Frontal cortex (tissue), 4 donors: ENCODE results near the gene RBM6. TPM values are rescaled to one million over a fixed set of nuclear protein-coding genes. Genes with fewer than 3 reads are reported as not detected.
"Not testable (repeated sequence)": the region's sequence is repeated elsewhere in the genome, so short reads cannot be mapped to it uniquely, and the experiment has no call there.

ENCODE experiments used
- DNase-seq, 2 donors: peaks; one replicate each; pipeline ENCODE4 v3.0.0; 2012; ENCODE audit warnings: low spot score in 2 of 2
- FAIRE-seq: peaks from 2 replicates; lab custom pipeline; 2012; peaks lifted over from hg19 to GRCh38; lab: Jason Lieb, UNC
- total RNA-seq: library from RNA; depleted of rRNA; stranded (reverse); fragments of >200 nt; gene quantifications from one replicate; pipeline ENCODE4 v1.2.3, GENCODE V29; 2014
- donor health status: control.
- donor health status: control.
- donor health status: control.

The RBM6 gene
- total RNA-seq, 1 donor from 2014 or later: 79.5 TPM

GRCh38 chr3:49968346-49968745 is 28.4 kb downstream of the RBM6 start:
- FAIRE-seq (no peak), DNase-seq (no peak)

GRCh38 chr3:49972656-49973055 is 32.7 kb downstream of the RBM6 start:
- FAIRE-seq (no peak), DNase-seq (no peak)

DNA sequence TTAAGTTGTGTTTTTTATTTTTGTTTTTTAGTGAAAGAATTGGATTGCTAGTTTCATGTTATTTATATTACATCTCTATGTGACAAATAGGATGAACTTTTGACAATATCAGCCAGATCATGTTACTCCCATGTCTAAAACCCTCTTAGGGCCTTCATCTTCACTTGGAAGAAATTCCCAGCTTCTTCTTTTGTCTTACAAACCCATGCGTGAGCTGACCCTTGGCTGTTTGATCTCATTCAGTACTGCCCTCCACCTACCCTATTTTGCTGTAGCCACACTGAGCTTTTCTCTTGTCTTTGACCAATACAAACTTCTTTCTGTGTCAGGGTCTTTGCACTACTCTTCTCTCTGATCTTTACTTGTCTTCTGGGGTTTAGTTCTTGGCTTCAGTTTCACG is 37.0 kb downstream of the RBM6 start:
- FAIRE-seq: no peak
- no peak for DNase-seq

DNA sequence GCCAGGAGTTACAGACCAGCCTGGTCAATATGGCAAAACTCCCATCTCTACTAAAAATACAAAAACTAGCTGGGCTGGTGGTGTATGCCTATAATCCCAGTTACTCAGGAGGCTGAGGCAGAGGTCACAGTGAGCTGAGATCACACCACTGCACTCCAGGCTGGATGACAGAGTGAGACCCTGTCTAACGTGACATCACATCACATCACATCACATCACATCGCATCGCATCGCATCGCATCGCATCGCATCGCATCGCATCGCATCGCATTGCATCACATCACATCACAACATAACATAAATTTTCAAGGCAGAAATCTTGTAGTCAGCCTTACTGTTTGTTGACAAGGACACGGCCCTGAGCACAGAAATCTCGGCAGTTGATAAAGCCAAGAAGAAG is 44.4 kb downstream of the RBM6 start:
- FAIRE-seq (no peak), DNase-seq (no peak)

GRCh38 chr3:49992326-49992725 is 52.4 kb downstream of the RBM6 start:
- DNase-seq (no peak), FAIRE-seq (no peak)

DNA sequence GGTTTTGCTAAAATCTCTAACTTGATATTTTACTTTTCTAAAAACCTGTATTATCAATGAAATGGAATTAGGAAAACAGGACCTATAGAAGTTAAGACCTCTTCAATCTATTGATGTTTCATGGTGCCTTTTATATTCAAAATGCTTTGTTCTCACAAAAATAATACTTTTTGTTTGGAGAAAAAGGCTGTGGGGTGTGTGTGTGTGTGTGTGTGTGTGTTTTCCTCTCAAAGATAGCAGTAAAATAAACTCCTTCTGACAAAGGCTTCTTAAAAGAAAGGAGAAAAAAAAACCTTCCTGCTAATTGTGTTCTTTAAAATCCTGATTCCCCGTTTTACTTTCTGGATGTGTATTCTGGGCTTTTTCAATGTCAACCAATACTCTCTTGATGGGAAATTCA is 54.5 kb downstream of the RBM6 start:
- DNase-seq: no peak
- no peak for FAIRE-seq

- DNase-seq (no peak), FAIRE-seq (no peak)
Measured at GRCh38 chr3:49996016-49996415, 56.1 kb downstream of the RBM6 start.

DNA sequence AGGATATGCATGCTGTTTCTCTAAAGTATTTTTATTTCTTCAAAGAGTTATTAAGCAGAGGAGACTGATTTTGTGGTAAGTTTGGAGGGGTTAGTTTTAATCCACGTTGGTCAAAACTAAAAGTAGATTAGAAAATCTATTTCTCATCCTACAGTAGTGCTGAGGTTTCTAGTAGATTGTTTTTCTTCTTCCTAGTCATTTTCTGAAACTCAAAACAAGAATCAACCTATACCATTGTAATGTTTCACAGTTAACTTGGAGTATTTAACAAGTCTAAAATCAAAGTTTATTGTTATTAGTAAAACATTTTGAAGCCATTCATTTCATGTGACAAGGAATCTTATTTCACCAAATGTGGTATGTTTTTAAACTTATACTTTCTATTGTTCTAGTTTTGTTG is 57.9 kb downstream of the RBM6 start:
- FAIRE-seq (no peak), DNase-seq (no peak)

DNA sequence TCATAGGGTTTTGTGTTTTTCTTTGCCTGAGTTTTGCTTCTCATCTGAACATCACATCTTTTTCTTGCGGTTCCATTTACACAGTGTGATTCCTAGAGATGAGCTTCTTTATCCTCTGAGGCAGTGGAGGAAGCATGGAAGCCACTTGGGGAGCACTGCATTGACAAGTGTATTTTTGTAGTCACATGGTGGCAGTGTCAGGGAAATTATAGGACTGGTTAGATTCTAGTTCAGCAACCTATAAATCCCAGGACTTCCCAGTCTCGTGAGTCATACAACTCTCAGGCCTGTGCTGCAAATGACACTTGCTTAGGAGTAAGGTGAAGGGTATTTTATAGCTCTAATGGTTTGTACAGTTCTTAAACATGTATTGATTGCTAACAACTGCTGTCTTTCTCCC is 58.4 kb downstream of the RBM6 start:
- no peak for DNase-seq
- FAIRE-seq: no peak

DNA sequence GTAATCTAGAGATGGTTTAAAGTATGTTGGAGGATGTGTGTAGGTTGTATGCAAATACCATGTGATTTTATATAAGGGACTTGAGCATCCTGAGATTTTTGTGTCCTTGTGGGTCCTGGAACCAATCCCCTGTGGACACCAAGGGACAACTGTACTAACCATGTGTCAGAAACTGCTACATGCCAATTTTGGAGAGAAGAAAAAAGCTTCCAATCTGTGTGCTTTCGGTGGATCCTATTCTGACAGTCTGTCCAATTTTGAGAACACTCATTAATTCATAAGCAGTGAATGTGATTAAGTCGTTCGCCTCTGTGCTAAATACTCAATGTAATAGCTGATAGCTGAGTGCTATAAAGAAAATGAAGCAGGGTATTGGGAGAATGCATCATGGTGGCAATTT is 61.6 kb downstream of the RBM6 start:
- FAIRE-seq (no peak), DNase-seq (no peak)

- FAIRE-seq (no peak), DNase-seq (no peak)
Measured at GRCh38 chr3:50003216-50003615, 63.3 kb downstream of the RBM6 start.

GRCh38 chr3:50003824-50004223 is 63.9 kb downstream of the RBM6 start:
- FAIRE-seq (no peak), DNase-seq (no peak)

- DNase-seq (no peak), FAIRE-seq (no peak)
Measured at GRCh38 chr3:50008931-50009330, 69.0 kb downstream of the RBM6 start.

DNA sequence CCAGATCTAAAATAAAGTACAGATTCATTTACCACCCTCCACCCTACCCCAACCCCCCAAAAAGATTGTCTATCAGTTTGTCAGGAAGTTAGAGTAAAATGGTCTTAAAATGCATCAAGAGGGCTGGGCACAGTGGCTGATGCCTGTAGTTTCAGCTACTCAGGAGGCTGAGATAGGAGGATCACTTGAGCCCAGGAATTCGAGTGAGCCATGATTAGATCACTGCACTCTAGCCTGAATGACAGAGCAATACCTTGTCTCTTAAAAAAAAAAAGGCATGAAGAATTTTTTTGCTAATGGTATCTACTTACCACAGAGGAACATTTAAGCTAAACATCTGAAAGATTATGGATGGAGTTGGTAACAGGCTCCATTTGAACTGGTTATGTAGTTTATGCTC is 71.0 kb downstream of the RBM6 start:
- no peak for DNase-seq
- no peak for FAIRE-seq

- FAIRE-seq (no peak), DNase-seq (no peak)
Measured at GRCh38 chr3:50015918-50016317, 76.0 kb downstream of the RBM6 start.

GRCh38 chr3:50028346-50028745 is 88.4 kb downstream of the RBM6 start:
- DNase-seq (no peak), FAIRE-seq (no peak)

GRCh38 chr3:50031201-50031600 is 91.3 kb downstream of the RBM6 start:
- FAIRE-seq, DNase-seq: not testable (repeated sequence)

- DNase-seq: no peak
- no peak for FAIRE-seq
Measured at GRCh38 chr3:50044976-50045375, 105.0 kb downstream of the RBM6 start.

DNA sequence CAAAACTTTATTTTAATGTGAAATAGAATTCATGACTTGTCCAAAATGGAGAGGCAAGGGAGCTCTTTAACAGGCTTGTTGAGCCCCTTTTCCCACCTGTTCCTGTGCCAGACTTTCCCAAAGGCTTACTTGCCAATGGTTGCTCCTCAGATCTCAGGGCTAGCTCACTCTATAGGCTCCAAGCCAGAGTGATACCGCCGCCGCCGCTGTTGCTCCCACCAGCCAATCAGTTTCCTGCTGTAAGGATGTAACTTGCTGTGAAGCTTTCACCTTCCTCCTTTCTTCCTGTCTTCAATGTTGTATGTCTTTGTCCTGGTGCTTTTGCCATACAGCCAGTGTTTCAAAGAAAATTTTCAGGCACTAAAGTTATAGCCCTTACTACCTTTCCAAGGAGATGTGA is 107.5 kb downstream of the RBM6 start:
- no peak for DNase-seq
- FAIRE-seq: no peak

DNA sequence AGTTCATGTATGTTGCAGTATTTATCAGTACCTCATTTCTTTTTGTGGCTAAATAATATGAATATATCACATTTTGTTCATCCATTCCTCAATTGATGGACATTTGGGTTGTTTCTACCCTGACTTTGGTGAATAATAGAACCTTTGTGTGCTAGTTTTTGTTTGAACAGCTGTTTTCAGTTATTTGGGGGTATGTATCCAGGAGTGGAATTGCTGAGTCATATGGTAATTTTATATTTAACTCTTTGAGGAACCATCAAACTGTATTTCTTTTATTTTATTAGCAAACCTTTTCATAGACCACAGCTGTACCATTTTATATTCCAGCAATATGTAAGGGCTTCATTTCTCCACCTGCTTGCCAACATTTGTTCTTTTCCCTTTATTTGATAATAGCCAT is 110.4 kb downstream of the RBM6 start:
- DNase-seq (no peak), FAIRE-seq (no peak)

GRCh38 chr3:50057756-50058155 is 117.8 kb downstream of the RBM6 start:
- FAIRE-seq: no peak
- DNase-seq: no peak

- DNase-seq: no peak
- FAIRE-seq: no peak
Measured at GRCh38 chr3:50068134-50068533, 128.2 kb downstream of the RBM6 start.

GRCh38 chr3:50078091-50078490 is 138.1 kb downstream of the RBM6 start:
- FAIRE-seq (no peak), DNase-seq (no peak)
